ENCODE data around the gene SEMA6D.

DNA sequence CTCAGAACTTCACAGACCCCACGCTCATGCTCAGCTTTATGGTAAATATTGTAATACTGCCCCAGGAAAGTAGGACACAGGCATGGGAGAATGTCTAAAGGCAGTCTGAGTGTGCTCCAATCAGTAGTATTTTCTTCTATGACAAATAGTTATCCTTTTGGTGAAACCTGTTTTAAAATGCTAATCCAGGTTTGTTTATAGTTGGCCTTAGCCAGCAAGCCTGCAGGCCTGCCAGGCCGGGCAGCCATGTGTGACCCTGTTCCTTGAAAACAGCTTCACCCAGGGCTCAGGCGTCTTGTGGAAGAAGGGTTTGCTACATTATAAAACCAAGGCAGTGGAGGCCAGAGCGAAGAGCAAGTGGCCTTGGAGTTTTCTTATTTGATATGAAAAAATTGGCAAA lies 104.7 kb downstream of the SEMA6D start:
- TF ChIP-seq POLR2AphosphoS5 (IDR thresholded peaks at IDR 0.05; ENCODE audit: low read depth), result no peak
- TF ChIP-seq, protein P1, sequence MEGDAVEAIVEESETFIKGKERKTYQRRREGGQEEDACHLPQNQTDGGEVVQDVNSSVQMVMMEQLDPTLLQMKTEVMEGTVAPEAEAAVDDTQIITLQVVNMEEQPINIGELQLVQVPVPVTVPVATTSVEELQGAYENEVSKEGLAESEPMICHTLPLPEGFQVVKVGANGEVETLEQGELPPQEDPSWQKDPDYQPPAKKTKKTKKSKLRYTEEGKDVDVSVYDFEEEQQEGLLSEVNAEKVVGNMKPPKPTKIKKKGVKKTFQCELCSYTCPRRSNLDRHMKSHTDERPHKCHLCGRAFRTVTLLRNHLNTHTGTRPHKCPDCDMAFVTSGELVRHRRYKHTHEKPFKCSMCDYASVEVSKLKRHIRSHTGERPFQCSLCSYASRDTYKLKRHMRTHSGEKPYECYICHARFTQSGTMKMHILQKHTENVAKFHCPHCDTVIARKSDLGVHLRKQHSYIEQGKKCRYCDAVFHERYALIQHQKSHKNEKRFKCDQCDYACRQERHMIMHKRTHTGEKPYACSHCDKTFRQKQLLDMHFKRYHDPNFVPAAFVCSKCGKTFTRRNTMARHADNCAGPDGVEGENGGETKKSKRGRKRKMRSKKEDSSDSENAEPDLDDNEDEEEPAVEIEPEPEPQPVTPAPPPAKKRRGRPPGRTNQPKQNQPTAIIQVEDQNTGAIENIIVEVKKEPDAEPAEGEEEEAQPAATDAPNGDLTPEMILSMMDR (IDR thresholded peaks at IDR 0.05; ENCODE audit: insufficient read depth, low read length), result no peak
- no peak for TF ChIP-seq REST (IDR thresholded peaks at IDR 0.05; ENCODE audit: insufficient replicate concordance, low read depth)
- no peak for TF ChIP-seq SPI1 (IDR thresholded peaks at IDR 0.05; ENCODE audit: borderline replicate concordance, low read depth)
- TF ChIP-seq GABPA (IDR thresholded peaks at IDR 0.05; ENCODE audit: low read depth), result no peak

Measured in HL-60 (cell line).